NCI-H2196 treated with DMSO at 0.1 percent for 48 hours (cell line): ENCODE results near the gene SPOCK3.

ENCODE experiments used
- DNase-seq: peaks from one replicate; lab custom pipeline; 2025; ENCODE audit not compliant: unreplicated experiment; lab: John Stamatoyannopoulos, UW

Gene SPOCK3

GRCh38 chr4:166688835-166689234, 545.5 kb downstream of the SPOCK3 start:
- DNase-seq, result no peak

DNA sequence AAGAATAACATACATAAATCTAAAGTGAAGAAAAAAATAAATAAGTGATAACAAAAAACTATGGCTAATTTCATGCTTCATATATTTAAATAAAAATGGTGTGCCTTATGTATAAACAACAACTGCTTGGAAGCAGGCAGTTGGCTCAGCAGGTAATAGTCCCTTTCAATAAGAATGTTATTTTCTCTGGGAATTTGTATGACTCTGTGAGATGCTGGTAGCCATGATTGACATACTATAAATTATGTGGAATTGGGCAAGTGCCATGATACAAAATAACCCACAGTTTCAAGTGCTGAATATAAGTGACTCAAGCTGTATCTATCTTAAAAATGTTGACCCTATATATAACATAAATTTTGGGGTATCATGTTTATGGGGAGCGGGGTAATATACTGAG, 546.5 kb downstream of the SPOCK3 start:
- no peak for DNase-seq
